SU-DHL-6 (cell line): ENCODE results near the gene CEP43.

Experiments
- H2AFZ ChIP-seq: fragments of 200-600 bp; sonication (generic); 2 replicates; pipeline ENCODE4 v1.6.1; 2014; ENCODE audit warnings: low read depth, mild to moderate bottlenecking, moderate library complexity, mixed read lengths, antibody characterized with exemption, low read length; ENCODE audit not compliant: severe bottlenecking
- H3F3A ChIP-seq: fragments of 200-600 bp; shearing (Covaris generic); 2 replicates; pipeline ENCODE4 v1.6.0; 2016; ENCODE audit warnings: antibody characterized with exemption, mild to moderate bottlenecking; ENCODE audit not compliant: insufficient read depth
- H3K27ac ChIP-seq: fragments of 200-600 bp; sonication (generic); 2 replicates; pipeline ENCODE4 v1.5.1; 2016; ENCODE audit warnings: low read depth, mild to moderate bottlenecking, low read length, moderate library complexity, mixed read lengths
- H3K27me3 ChIP-seq: fragments of 200-600 bp; sonication (generic), shearing (Covaris generic); 2 replicates; pipeline ENCODE4 v1.6.0; 2014; ENCODE audit warnings: mild to moderate bottlenecking, low read length
- H3K36me3 ChIP-seq: fragments of 200-600 bp; sonication (generic); 2 replicates; pipeline ENCODE4 v1.6.1; 2014; ENCODE audit warnings: mild to moderate bottlenecking, low read length, mixed read lengths
- H3K4me2 ChIP-seq: fragments of 300-600, 200-600 bp; shearing (Covaris generic), sonication (generic); 2 replicates; pipeline ENCODE4 v1.6.0; 2014; ENCODE audit warnings: low read length, low read depth, mild to moderate bottlenecking; ENCODE audit not compliant: poor library complexity, severe bottlenecking
- H3K4me3 ChIP-seq: fragments of 200-600 bp; sonication (generic); 2 replicates; pipeline ENCODE4 v1.5.1; 2014; ENCODE audit warnings: antibody characterized with exemption, low read length, mild to moderate bottlenecking, mixed read lengths; ENCODE audit not compliant: insufficient read depth, poor library complexity, severe bottlenecking
- H3K79me2 ChIP-seq: fragments of 200-600 bp; sonication (generic); 2 replicates; pipeline ENCODE4 v1.6.1; 2014; ENCODE audit warnings: mild to moderate bottlenecking, low read length, moderate library complexity; ENCODE audit not compliant: insufficient read depth
- H3K9ac ChIP-seq: fragments of 200-600 bp; sonication (generic); 2 replicates; pipeline ENCODE4 v1.7.0; 2014; ENCODE audit warnings: mild to moderate bottlenecking, low read length
- H3K9me2 ChIP-seq: fragments of 200-600 bp; sonication (generic); replicated peaks from 2 replicates; pipeline ENCODE4 v1.6.1; 2014; ENCODE audit warnings: low read length; ENCODE audit not compliant: insufficient read depth
- H3K9me3 ChIP-seq: fragments of 200-600 bp; sonication (generic); 2 replicates; pipeline ENCODE4 v1.6.1; 2014; ENCODE audit warnings: low read length, mixed read lengths; ENCODE audit not compliant: insufficient read depth
- H4K20me1 ChIP-seq: fragments of 200-600 bp; sonication (generic); 2 replicates; pipeline ENCODE4 v1.6.1; 2014; ENCODE audit warnings: low read depth, mild to moderate bottlenecking, antibody characterized with exemption, low read length, moderate library complexity, mixed read lengths
- CTCF ChIP-seq: fragments of 200-600 bp; sonication (generic); IDR thresholded peaks from one replicate; pipeline ENCODE4 v1.5.1; 2017; ENCODE audit warnings: antibody characterized with exemption, mild to moderate bottlenecking, low read length, moderate library complexity; ENCODE audit not compliant: insufficient read depth, poor library complexity, severe bottlenecking
- EZH2phosphoT487 ChIP-seq: fragments of 200-600 bp; sonication (generic), shearing (Covaris generic); conservative IDR thresholded peaks from 2 replicates; pipeline ENCODE4 v1.6.1; 2018; ENCODE audit warnings: mild to moderate bottlenecking, antibody characterized with exemption, low read length, moderate library complexity, mixed read lengths

Gene CEP43

DNA sequence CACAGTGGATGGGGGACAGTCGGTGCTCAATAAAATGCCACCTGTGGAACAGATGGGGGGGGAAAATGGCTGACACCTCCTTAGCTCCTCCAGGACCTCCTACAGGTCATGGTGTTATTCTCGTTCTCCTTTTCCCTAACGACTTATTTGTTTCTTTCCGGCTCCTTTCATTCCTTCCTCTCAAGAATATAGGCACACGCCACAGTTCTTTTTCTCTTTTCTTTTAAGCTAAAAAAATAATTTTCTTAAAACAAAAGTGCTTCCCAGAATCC, 41.5 kb upstream of the CEP43 start:
- Histone ChIP-seq H3K27me3 (no peaks in the 10 kb centered on the region), H3K9me2 (no peaks in the 10 kb centered on the region), H3K4me3 (peak overlapping the region; percentile 63), H3K4me2 (peak overlapping the region; percentile 65), H3K27ac (peak overlapping the region; percentile 91), H3K9me3 (no peaks in the 10 kb centered on the region), H2AFZ (peak overlapping the region; percentile 44), H3F3A (peaks cover 36% of the 10 kb centered on the region), H3K36me3 (no peaks in the 10 kb centered on the region), H4K20me1 (no peaks in the 10 kb centered on the region), H3K79me2 (no peaks in the 10 kb centered on the region), H3K9ac (peak overlapping the region; percentile 61)
- TF ChIP-seq CTCF: no peak

- peak overlapping the region; percentile 31 for H3K4me3 ChIP-seq
- peak overlapping the region; percentile 55 for H2AFZ ChIP-seq
- TF ChIP-seq CTCF (no peak), EZH2phosphoT487 (no peak)
- peak overlapping the region; percentile 61 for H3K9ac ChIP-seq
- H3K9me3 ChIP-seq: no peaks in the 10 kb centered on the region
- no peaks in the 10 kb centered on the region for H3K79me2 ChIP-seq
- H3K9me2 ChIP-seq: no peaks in the 10 kb centered on the region
- H3K27ac ChIP-seq: peak overlapping the region; percentile 91
- H4K20me1 ChIP-seq: no peaks in the 10 kb centered on the region
- H3K4me2 ChIP-seq: peak overlapping the region; percentile 65
- H3K27me3 ChIP-seq: no peaks in the 10 kb centered on the region
- H3F3A ChIP-seq: peaks cover 36% of the 10 kb centered on the region
- H3K36me3 ChIP-seq: no peaks in the 10 kb centered on the region
Measured at GRCh38 chr6:166958926-166959861, 40.0 kb upstream of the CEP43 start.

DNA sequence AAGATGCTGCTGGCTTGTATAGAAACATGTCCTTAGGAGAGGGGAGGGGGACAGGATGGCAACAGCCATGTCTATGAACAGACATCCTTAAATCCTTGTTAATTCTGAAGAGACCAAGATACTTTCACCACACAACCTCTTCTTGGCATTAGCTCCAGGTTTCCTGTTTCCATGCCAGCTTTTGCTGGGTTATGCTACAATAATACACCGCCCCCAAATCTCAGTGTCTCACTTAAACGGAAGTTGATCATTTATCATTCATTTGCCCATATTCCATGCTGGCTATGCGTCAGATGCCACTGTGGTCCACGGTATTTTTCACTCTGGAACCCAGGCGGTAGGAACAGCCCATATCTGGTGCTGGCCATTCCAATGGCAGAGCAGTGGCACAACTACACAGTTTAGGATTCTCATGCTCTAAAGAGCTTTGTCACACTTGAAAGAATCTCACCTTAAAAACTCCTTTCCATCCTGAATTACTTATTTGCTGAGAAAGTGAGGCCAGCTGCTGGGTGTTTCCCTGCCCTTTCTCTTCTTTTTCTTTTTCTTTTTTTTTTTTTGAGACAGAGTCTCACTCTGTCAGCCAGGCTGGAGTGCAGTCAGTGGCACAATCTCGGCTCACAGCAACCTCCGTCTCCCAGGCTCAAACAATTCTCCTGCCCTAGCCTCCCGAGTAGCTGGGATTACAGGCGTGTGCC, 39.1 kb upstream of the CEP43 start:
- Histone ChIP-seq H3K36me3 (no peaks in the 10 kb centered on the region), H3K4me2 (peak overlapping the region; percentile 65), H3K27ac (peak overlapping the region; percentile 91), H3K79me2 (no peaks in the 10 kb centered on the region), H4K20me1 (no peaks in the 10 kb centered on the region), H3K27me3 (no peaks in the 10 kb centered on the region), H3K9ac (peak overlapping the region; percentile 61; the same call in 1 of the 2 replicates), H2AFZ (no peak overlapping the region), H3K9me2 (no peaks in the 10 kb centered on the region), H3K9me3 (no peaks in the 10 kb centered on the region), H3F3A (peaks cover 36% of the 10 kb centered on the region), H3K4me3 (no peak overlapping the region)
- TF ChIP-seq CTCF (no peak), EZH2phosphoT487 (no peak)
